Measurements from ENCODE around the gene PHEX.

DNA sequence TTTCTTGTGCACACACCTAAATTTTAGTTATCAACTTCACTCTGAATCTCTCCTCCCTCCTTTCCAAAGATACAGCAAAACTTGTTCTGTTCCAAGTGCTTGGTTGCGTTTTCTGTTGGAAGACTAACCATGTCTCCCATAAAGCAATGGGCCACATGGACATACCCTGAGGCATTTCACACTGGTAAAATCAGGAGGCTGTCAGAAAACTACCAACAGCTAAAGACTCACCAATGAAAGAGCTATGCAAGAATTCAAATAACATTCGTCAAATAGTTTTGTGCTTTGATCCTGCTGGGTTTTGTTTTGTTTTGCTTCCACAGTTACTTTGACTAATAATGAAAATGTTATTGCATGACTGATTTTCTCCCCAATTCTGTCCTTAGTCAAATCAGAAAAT, 46.0 kb downstream of the PHEX start:
- TF ChIP-seq POLR2A (IDR thresholded peaks at IDR 0.05; ENCODE audit: low read depth) (no peak), POLR2AphosphoS5 (IDR thresholded peaks at IDR 0.05) (no peak), EP300 (IDR thresholded peaks at IDR 0.05) (no peak)
- TF ChIP-seq, protein P1, sequence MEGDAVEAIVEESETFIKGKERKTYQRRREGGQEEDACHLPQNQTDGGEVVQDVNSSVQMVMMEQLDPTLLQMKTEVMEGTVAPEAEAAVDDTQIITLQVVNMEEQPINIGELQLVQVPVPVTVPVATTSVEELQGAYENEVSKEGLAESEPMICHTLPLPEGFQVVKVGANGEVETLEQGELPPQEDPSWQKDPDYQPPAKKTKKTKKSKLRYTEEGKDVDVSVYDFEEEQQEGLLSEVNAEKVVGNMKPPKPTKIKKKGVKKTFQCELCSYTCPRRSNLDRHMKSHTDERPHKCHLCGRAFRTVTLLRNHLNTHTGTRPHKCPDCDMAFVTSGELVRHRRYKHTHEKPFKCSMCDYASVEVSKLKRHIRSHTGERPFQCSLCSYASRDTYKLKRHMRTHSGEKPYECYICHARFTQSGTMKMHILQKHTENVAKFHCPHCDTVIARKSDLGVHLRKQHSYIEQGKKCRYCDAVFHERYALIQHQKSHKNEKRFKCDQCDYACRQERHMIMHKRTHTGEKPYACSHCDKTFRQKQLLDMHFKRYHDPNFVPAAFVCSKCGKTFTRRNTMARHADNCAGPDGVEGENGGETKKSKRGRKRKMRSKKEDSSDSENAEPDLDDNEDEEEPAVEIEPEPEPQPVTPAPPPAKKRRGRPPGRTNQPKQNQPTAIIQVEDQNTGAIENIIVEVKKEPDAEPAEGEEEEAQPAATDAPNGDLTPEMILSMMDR (IDR thresholded peaks at IDR 0.05): no peak

Measured in esophagus muscularis mucosa (tissue), 4 donors.